GM21447 (cell line): ENCODE data around the gene RNASEH2C.
"Not testable (repeated sequence)": the region's sequence is repeated elsewhere in the genome, so short reads cannot be mapped to it uniquely, and the experiment has no call there.

Experiments
- ATAC-seq: cut with Tn5 transposase; IDR thresholded peaks from one replicate; pipeline ENCODE4 v1.9.1; 2021; ENCODE audit not compliant: unreplicated experiment

Gene RNASEH2C

DNA sequence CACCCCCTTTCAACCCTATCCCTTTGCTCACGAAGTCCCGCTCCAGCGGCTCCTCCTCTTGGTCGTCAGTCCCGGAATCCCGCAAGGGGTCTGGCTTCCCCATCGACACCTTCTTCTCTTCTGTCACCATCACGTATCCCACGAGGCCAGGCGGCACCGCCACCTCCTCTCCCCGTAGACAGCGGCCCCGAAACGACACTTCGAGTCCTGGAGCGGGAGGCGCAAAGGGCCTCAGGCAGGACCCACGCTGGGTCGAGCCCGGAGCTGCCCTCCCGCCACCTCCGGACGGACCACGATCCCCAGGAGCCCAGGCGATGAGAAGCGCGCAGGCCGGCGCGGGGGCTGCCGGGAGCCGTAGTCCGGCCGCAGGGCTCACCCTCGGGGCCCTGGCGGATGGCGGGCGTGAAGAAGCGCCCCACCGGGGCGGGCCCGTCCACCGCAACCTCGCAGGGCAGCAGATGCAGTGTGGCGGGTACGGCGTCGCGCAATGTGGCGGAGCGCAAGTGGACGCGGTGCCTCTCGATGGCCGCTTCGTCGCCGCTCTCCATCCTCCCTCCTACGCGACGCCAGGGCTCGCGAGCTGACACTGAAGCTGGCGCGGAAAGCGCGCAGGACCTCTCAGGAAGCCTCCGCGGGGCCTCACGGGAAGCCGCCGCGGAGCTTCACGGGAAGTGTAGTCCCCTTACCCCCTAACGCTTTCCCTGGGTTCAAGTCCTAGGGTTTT is at the start of gene RNASEH2C:
RNASEH2C (minus strand) TSS at position 588 of the 724 bp plus-strand sequence; CDS start at position 548, 40 bp downstream.
- peak; percentile 79 for ATAC-seq

DNA sequence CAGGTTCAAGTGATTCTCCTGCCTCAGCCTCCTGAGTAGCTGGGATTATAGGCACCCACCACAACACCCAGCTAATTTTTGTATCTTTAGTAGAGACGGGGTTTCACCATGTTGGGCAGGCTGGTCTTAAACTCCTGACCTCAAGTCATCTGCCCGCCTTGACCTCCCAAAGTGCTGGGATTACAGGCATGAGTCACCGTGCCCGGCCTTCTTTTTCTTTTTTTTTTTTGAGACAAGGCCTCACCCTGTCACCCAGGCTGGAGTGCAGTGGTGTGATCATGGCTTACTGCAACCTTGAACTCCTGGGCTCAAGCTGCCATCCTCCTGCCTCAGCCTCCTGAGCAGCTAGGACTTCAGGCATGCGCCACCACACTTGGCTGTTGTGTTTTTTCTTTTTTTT is 47.2 kb upstream of the RNASEH2C start:
- ATAC-seq: not testable (repeated sequence)

DNA sequence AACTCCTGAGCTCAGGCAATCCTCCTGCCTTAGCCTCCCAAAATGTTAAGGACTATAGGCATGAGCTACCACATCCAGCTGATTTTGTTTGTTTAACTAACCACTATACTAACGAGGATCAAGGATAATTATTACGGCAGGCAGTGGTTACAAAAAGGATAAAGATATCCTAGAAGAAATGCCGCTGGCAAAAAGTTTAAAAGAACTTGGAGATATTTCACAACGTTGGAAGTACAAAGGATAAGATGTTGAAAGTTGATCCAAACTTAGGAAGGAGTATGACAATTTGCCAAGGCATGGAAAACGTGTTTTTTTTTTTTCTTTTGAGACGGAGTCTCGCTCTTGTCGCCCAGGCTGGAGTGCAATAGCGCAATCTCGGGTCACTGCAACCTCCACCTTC is 46.8 kb upstream of the RNASEH2C start:
- no peak for ATAC-seq

DNA sequence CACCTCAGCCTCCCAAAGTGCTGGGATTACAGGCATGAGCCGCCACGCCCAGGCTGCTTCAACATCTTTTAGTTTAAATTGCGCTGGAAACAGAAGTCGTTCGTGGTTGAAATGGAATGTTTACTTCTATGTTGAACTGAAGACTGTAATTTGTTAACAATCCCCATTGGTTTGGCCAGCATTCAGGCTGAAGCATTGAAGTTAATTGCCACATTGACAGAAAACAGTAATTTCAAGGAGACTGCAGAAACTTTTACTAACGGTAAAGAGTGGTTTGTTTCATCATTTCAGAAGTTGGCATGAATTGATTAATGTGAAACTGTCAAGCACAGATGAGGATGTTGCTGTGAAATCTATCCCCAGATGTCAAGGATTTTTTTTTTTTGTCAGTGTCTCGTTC is 45.9 kb upstream of the RNASEH2C start:
- ATAC-seq: no peak

DNA sequence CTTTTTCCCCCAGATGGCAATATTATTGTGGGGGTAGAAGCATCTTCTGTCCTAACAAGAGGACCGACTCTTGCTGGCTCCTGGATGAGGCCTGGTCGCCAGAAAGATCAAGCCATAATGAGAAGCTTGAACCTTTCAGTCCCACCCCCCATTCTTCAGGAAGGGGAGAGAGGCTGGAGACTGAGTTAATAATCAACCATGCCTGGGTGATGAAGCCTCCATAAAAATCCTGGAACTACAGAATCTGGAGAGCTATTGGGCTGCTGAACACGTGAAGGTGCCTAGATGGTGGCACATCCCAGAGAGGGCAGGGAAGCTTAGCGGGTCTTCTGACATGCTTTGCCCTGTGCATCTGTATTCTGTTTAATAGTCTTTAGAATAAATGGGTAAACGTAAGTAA is 43.8 kb upstream of the RNASEH2C start:
- ATAC-seq: no peak

DNA sequence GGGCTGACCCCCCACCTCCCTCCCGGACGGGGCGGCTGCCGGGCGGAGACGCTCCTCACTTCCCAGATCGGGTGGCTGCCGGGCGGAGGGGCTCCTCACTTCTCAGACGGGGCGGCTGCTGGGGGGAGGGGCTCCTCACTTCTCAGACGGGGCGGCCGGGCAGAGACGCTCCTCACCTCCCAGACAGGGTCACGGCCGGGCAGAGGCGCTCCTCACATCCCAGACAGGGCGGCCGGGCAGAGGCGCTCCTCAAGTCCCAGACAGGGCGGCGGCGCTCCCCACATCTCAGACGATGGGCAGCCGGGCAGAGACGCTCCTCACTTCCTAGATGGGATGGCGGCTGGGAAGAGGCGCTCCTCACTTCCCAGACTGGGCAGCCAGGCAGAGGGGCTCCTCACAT is 42.2 kb upstream of the RNASEH2C start:
- not testable (repeated sequence) for ATAC-seq

DNA sequence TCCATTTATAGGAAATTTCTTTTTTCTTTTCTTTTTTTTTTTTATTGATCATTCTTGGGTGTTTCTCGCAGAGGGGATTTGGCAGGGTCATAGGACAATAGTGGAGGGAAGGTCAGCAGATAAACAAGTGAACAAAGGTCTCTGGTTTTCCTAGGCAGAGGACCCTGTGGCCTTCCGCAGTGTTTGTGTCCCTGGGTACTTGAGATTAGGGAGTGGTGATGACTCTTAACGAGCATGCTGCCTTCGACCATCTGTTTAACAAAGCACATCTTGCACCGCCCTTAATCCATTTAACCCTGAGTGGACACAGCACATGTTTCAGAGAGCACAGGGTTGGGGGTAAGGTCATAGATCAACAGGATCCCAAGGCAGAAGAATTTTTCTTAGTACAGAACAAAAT is 41.6 kb upstream of the RNASEH2C start:
- not testable (repeated sequence) for ATAC-seq

DNA sequence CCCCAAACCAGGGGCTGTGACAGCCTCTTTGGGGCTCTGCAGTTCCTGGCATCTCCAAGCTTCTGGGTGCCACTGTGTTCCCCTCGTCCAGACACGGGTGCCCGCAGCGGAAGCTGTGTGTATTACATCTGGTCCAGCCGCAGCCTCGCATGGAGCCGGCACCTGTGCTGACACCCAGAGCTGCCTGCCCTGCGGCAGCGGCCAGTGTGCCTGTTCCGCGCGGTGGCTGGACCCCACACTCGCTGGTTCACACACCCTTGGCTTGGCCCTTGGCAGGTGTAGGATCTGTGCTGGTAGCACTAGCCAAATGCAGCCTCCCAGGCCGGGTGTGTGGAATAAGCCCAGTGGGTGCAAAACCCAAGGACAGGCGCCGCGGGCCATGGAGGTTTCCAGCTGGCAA is 24.5 kb upstream of the RNASEH2C start:
- ATAC-seq: no peak

DNA sequence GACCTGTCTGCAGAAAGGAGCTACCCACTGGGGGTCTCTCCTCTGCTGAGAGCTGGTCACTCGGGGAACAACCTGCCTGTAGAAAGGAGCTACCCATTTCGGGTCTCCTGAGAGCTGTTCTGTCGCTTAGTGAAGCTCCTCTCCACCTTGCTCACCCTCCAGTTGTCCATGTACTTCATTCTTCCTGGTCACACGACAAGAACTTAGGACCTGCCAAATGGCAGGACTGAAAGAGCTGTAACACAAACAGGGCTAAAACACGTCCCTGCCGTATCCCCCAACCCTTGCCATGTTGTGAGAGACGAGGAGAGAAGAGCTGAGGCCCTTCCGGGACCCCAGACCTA is 24.1 kb upstream of the RNASEH2C start:
- ATAC-seq: no peak

DNA sequence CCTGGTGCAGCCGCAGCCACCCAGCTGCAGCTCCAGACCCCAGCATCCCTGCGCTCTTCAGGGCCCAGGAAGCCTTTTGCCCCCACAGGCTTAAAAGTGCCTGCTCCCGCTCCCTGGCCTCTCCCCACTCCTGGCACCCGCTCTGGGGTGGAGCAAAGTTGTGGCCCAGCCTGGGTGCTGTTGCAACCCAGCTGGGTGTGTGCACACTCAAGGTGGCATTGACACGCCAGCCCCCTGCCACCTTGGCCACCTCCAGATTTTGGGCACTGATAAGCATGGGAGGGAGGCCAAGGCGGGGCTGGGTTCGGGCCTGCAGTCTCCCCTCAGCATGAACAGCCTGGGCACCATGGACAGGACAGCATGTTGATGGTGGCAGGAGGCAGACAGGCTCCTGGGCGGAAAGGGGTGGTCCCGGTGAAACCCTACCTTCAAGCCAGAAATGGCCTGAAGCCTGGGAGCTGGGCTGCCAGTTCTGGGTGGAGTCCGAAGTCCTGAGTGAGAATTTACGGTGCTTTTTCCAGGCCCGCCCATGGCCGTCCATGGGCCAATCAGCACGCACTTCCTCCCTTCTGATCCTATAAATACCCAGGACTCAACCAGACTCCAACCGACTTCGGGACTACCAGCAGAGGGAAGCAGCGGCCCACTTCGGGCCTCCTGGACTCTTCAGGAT is 23.6 kb upstream of the RNASEH2C start:
- ATAC-seq: no peak

DNA sequence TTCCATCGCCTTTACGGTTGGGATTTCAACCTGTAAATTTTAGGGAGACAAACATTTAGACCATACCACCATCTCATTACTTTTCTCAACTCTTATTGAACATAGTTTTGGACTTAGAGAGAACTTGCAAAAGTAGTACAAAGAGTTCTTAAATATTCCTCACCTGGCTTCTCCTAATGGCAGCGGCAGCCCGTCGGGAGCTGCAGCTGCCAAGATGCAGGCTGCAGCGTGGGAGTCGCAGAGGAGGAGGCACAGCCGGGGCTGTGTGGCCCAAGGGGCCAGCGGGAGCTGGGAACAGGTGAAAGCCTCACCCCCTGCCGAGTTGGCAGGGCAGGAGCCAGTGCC is 23.1 kb upstream of the RNASEH2C start:
- no peak for ATAC-seq

DNA sequence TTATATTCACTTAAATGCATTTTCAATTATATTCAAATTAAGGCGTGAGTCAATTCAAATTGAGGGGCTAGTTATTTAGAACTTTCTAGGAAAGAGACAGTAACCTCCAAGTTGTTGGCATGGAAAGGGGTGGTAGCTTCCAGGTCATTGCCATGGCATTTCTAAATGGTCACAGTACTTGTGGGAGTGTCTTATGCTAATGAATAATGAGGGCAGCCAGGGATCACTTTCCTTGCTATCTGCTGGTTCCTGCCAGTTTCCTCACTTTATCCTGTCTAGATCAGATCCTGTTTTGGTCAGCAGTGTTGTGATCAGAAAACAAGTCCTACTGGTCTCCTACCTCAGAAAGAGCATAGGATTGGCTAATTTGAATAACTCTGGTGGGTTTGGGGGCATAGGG is 21.8 kb upstream of the RNASEH2C start:
- ATAC-seq: no peak

DNA sequence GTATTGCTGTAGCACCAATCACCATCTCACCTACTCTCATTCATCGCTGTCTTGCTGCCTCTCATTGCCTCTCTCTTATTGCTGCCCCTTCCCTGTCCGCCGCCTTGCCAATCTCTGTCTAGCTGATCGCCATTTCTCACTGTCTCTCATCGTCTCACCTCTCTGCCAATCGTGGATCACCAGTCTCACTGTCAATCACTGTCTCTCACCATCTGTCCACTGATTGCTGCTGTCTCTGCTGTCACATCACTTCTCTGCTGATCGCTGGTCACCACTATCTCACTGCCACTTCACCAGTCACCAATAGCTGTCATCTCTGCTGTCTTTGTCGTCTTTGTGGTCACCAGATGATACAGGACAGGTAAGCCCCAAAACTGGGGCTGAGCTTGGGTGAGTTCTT is 20.6 kb upstream of the RNASEH2C start:
- ATAC-seq: no peak

DNA sequence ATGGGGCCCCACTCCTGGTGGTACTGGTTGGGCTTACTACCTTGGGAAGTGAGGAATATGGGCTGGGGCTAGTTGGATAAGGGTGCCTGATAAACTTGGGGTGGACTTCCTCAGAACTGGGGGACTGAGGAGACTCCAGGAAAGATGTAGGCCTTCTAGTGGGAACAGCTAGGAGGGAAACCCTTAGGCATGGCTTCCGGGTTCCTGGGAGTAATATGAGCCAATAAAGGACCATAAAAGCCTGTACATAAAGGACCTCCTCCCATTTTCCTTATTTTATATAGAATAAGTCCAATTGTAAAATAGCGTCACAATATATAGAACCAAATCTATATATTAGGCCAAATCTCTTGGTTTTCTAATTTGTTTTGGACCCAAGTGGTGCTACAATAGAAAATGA is 18.4 kb upstream of the RNASEH2C start:
- ATAC-seq: no peak

DNA sequence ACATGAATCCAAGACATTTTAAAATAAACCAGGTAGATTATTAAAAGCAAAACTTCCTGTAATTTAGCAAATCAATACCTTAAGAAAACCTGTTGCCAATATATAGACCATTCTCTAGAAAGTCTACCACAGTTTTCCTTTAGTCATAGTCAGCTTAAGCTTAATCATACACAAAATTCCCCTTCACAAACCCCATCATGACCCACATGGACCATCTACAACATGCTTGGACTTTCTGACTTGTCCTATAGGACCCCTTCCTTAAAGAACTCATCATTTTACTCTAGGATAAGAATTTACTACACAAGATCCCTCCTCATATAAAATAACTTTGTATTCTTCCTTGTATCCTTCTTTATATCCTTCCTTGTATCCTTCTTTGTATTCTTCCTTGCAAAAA is 16.2 kb upstream of the RNASEH2C start:
- ATAC-seq: no peak

DNA sequence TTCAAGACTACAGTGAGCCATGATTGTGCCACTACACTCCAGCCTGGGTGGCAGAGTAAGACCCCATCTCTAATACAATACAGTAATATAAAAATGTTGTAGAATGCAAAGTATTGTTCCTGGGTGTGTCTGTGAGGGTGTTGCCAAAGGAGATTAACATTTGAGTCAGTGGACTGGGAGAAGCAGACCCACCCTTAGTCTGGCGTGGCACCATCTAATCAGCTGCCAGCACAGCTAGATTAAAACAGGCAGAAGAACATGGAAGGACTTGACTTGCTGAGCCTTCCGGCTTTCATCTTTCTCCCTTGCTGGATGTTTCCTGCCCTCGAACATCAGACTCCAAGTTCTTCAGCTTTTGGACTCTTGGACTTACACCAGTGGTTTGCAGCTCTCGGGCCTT is 14.5 kb upstream of the RNASEH2C start:
- not testable (repeated sequence) for ATAC-seq

DNA sequence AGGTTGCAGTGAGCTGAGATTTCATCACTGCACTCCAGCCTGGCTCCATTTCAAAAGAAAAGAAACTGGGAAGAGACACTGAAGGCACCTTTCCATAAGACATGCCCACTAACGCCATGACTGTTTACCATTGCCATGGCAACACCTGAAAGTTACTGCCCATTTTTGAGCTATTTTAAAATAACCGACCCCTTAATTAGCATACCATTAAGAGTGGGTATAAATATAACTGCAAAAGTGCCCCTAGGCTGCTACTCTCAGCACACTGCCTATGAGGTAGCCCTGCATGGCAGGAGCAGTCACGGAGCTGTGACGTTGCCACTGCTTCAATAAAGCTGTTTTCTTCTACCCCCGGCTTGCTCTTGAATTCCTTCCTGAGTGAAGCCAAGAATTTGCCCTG is 9.9 kb upstream of the RNASEH2C start:
- no peak for ATAC-seq

DNA sequence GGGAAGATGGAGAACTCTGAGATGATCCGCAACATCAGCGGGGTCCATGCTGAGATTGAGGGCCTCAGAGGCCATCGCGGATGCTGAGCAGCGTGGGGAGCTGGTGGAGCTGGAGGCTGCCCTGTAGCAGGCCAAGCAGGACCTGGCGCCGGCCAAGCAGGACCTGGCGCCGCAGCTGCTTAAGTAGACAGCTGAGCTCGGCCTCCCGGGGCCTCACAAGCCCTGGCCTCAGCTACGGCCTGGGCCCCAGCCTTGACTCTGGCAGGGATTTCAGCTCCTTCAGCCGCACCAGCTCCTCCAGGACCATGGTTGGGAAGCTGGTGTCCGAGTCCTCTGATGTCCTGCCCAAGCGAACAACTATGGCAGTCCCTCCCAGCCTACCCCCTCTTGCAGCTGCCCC is 7.3 kb upstream of the RNASEH2C start:
- ATAC-seq: no peak

DNA sequence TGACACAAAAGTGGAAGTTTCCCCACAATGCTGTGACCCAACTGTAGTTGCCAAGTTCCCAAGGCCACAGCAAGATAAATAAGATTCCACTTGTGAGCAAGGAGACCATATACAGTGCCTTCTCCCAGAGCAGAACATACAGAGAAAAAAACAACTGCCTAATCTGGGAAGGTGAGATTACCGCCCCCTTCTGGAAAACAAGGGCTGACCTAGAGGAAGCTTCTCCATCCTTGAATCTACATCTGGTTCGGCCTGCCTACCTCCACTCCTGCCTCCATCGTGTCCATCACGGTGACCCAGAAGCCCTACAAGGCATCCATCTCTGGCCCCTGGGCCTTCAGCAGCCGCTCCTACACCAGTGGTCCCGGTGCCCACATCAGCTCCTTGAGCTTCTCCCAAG is 6.1 kb upstream of the RNASEH2C start:
- no peak for ATAC-seq

DNA sequence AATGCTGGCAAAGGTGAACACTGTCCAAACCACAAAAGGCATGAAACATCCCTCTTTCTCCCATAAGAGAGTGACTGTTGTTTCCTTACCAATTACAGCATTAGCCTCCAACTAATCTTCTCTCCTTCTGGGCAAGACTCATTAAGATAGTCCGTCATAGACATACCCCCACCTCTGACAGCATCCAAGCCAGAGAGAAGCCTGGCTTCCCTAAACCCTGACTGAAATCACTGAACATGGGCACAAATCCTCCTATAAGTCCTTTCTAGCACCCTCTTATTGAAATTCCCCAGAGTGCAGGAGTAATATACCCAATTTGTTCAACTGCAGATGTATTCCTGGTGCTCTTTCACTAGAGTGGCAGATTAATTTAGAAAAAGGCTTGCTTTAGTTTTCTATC is 1.7 kb upstream of the RNASEH2C start:
- no peak for ATAC-seq

DNA sequence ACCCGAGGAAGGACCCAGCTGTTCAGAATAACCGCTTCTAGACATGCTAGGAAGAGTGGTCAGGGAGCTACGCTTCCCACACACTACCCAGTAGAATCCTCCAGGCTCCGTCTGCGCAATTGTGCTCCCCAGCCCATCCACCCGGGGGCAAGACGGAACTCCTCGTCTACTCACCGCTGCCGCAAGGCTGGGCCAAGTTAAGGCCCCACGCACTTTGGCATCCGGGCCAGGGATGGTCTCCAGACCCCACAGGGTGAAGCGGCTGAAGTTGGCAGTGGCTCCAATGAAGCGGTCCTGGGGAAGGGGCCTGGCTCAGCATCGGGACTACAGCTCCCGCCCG is 757 bp downstream of the RNASEH2C start:
- peak; percentile 8 for ATAC-seq

DNA sequence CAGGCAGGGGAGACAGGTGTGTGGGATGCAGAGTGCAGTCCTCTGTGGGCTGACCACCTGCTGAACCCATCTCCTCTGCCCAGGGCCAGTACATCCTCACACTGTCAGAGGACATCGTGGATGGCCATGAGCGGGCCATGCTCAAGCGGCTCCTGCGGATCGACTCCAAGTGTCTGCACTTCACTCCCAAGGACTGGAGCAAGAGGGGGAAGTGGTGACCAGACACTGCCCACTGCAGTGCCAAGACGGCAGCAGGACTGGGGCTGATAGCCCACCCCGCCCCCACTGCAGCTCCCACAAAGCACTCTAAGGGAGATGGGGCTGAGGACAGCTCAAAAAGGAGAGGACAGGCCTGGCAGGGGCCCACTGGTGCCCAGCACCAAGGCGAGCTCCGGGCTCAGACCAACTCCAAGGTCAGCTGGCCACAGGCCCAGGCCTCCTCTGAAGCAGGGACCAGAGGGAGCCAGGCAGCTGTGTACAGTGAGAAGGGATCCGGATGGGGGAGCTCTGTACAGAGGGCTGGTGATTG is 1.6 kb downstream of the RNASEH2C start:
- no peak for ATAC-seq

DNA sequence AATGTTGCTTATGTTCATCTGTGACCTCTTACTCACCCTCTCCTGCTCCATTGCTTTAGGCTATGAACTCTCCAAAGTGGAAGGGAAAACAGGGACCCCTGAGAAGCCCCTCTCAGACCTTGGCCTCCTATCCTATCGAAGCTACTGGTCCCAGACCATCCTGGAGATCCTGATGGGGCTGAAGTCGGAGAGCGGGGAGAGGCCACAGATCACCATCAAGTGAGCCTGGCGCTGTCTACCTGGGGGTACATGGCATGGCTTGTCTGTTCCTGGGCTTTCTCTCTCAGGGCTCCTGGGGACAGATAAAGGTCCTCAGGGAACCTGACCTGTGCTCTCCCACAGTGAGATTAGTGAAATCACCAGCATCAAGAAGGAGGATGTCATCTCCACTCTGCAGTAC is 2.1 kb downstream of the RNASEH2C start:
- no peak for ATAC-seq
